GM21447 (cell line): ENCODE data around the gene KLC3.
"Not testable (repeated sequence)": the region's sequence is repeated elsewhere in the genome, so short reads cannot be mapped to it uniquely, and the experiment has no call there.

Experiments used
- ATAC-seq: cut with Tn5 transposase; IDR thresholded peaks from one replicate; pipeline ENCODE4 v1.9.1; 2021; ENCODE audit not compliant: unreplicated experiment

The KLC3 gene

DNA sequence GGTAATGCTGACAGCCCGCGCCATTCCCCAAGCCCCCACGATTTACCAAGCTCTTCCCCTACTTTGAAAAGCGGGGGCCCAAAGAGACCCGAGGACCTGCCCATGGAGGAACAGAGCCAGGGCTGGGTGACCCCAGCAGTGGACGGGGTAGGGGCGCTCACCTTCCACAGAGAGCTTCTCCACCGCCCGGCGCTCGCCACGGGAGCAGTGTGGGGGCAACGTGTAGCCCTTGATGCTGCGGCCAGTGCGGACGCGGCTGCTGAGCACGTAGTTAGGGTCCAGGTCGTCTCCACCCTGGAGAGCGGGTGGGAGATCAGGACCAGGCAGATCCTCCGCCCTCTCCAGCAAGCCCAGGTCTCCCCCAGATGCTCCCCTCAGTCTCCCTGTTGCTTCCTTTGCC lies 25.2 kb upstream of the KLC3 start:
- no peak for ATAC-seq

- no peak for ATAC-seq
Measured at GRCh38 chr19:45320997-45321775, 19.4 kb upstream of the KLC3 start.

GRCh38 chr19:45321848-45322247 lies 18.7 kb upstream of the KLC3 start:
- no peak for ATAC-seq

- ATAC-seq: no peak
Measured at GRCh38 chr19:45322311-45322710, 18.2 kb upstream of the KLC3 start.

DNA sequence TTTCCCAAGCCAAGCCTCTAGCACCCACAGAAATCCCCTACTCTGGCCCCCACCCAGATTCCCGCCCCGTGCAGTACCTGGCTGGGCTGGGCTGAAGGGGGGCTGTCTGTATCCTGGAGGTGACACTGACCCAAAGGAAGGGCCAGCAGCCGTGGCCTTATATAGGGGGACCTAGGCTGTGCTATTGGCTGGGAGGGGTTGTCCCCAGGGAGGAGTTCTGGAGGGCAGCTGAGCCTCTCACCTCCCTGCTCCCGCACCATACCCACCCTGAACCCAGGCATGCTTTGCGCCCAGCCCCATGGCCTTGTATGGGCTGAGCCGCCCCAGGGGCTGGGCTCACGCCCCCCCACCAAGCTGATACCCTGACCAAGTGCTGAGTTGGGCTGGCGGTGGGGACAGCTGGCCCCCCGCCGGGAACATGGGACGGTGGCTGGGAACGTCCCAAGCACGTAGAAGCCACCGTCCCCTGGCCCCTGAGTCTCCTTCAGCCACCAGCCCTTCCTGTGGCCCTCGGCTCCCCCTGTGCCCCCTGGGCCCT lies 17.7 kb upstream of the KLC3 start, which contains the start of gene CKM:
Gene CKM (minus strand): TSS at position 132 of the 538 bp plus-strand sequence. CDS start 3,162 bp downstream, outside the sequence.
- ATAC-seq: no peak

DNA sequence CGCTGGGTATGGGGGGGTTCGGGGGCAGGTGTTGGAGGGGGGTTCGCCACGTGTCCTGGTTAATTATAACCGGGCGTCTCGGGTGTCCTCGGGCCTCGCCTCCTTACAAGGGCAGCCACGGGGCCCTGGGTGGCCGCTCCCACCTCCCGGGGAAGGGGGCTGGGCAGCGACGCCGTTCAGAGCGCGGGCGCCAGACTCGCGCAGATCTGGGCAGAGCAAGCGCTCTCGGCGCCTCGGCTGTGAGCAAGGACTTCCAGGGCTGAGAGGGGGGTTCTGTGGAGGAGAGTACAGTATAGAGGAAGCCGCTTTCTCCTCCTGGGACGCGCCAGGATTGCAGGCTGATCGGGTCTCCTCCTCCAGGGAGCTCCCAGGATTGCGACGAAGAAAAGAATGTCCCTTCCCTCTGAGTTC lies 16.9 kb upstream of the KLC3 start:
- no peak for ATAC-seq

GRCh38 chr19:45324349-45324907 lies 16.1 kb upstream of the KLC3 start:
- no peak for ATAC-seq

- ATAC-seq: no peak
Measured at GRCh38 chr19:45327404-45328143, 13.0 kb upstream of the KLC3 start.

- no peak for ATAC-seq
Measured at GRCh38 chr19:45331411-45331810, 9.1 kb upstream of the KLC3 start.

- ATAC-seq: no peak
Measured at GRCh38 chr19:45333609-45334303, 6.8 kb upstream of the KLC3 start.

DNA sequence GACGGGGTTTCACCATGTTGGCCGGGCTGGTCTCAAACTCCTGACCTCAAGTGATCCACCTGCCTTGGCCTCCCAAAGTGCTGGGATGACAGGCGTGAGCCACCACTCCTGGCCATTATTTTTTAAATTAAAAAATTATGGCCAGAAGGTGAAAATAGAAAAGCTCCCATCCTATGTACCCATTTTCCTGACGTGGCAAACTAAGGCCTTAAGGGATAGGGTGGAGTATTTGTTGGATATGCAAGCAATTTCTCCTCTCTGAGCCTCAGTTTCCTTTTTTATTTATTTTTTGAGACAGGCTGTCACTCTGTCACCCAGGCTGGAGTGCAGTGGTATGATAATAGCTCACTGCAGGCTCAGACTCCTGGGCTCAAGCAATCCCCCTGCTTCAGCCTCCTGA lies 5.7 kb upstream of the KLC3 start:
- ATAC-seq: not testable (repeated sequence)

- no peak for ATAC-seq
Measured at GRCh38 chr19:45336696-45337251, 3.8 kb upstream of the KLC3 start.

DNA sequence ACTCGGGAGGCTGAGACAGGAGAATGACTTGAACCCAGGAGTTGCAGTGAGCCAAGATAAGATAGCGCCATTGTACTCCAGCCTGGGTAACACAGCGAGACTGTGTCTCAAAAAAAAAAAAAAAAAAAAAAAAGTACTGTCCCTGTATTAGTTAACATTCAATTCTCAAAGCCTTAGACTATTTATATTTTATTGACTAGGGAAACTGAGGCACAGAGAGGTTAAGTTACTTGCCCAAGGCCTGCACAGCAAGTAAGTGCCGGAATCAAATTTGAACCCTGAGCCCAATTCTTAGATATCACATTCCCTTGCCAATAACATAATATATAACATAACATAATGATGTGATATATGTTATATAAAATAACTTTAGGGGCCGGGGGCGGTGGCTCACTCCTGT lies 921 bp upstream of the KLC3 start:
- ATAC-seq: no peak

- ATAC-seq: no peak
Measured at GRCh38 chr19:45340899-45341453, 426 bp downstream of the KLC3 start.

GRCh38 chr19:45342911-45343310 lies 2.4 kb downstream of the KLC3 start:
- no peak for ATAC-seq

DNA sequence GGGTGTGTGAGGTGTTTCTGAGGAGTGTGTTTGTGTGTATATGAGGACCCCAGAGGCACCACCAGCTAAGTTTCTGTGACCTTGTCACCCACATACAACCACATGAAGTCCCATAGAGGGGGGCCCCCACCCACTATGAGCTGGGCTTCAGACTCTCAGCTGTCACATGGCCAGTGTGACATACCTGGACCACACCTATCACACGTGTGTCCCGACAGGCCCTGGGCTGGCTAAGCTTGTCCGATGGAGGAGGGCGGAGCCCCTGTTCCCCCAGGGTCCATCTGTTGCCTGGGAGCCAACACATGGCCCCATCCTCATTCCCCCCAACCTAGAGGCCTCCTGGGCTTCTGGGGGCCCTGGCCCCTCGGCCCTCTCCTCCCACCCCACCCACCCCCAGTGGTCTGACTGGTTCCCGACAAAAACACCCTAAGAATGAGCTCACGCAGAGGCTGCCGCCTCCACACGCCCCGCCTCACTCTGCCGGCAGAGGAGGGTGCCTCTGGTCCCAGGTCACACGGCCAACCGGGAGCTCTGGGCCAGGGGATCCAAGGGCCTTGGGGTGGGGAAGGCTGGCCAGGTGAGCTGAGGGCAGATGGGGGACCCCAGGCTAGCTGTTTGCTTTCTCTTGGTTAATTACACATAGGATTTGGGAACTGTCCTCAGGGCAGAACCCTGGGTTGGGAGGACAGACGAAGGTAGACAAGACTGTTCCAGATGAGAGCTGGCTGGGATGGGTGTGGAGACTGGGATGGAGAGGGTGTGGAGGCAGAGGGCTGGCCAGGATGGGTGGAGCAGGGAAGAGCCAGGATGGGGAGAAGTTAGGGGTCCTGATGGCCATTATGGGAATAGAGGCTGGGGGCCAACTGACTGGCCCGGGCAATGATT lies 4.3 kb downstream of the KLC3 start:
- ATAC-seq: no peak

DNA sequence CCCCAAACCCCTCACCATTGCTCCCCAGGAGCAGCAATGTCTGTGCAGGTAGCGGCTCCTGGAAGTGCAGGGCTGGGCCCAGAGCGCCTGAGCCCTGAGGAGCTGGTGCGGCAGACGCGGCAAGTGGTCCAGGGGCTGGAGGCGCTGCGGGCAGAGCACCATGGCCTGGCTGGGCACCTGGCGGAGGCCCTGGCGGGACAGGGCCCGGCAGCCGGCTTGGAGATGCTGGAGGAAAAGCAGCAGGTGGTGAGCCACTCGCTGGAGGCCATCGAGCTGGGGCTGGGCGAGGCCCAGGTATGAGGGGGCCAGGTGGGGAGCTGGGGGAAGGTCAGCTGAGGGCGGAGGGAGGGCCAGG lies 4.9 kb downstream of the KLC3 start:
- ATAC-seq: no peak

GRCh38 chr19:45346449-45346848 lies 5.9 kb downstream of the KLC3 start:
- ATAC-seq: no peak

DNA sequence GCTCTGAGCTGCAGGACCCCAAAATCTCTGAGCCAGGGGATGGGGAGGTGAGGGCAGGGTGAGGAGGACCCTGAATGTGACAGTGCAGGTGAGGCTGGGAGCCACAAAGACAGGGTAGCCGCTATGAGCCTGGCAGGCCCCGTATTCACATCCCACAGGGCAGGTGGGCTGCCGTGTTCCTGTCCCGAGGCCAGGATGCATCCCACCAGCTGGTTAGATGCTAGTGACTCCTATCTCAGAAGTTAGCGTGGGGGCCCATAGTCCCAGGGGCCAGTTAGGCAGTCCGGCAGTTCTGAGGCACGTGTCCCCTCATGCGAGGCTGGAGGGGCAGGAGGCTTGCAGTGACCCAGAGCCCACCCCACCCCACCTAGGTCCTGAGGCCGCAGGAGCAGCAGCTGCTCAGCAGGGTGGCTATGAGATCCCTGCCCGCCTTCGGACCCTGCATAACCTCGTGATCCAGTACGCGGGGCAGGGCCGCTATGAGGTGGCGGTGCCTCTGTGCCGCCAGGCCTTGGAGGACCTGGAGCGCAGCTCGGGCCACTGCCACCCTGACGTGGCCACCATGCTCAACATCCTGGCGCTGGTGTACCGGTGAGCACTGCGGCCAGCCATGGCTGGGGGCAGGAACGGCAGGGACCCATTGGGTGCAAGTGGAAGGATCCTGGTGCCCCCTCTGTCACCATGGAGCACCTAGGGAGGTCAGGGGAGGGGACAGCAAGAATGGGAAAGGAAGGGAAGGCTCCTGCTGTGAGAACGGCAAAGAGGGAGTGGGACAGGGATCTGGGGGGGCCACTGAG lies 7.2 kb downstream of the KLC3 start:
- ATAC-seq: no peak
